WTC11 (cell line): ENCODE data around the gene PCGF3. TPM values are rescaled to one million over a fixed set of nuclear protein-coding genes. Genes with fewer than 3 reads are reported as not detected.

Experiments
- ATAC-seq: fragments of 200-7000 bp; cut with Tn5 transposase; 2 replicates; pipeline ENCODE4 v1.10.0; 2021; ENCODE audit warnings: mild to moderate bottlenecking, moderate library complexity
- CTCF ChIA-PET: fragments of 300-600 bp; sonication (Branson Sonifier 250); formaldehyde crosslinking; loops from one replicate; lab custom pipeline; 2021; ENCODE audit warnings: antibody characterized with exemption; lab: Charles Lee
- POLR2A ChIA-PET: fragments of 350-600 bp; sonication (Branson Sonifier 250); formaldehyde crosslinking; loops from one replicate; lab custom pipeline; 2021; ENCODE audit warnings: antibody characterized with exemption; lab: Charles Lee
- DNase-seq: peaks from one replicate; pipeline ENCODE4 v3.0.0; 2021; ENCODE audit warnings: low spot score
- H3K27ac Mint-ChIP-seq: 2 replicates; pipeline ENCODE4 v1.8.0; 2021; ENCODE audit warnings: mixed read lengths
- H3K27me3 Mint-ChIP-seq: 2 replicates; pipeline ENCODE4 v1.8.0; 2021; ENCODE audit warnings: low read depth, mild to moderate bottlenecking, moderate library complexity, mixed read lengths
- H3K36me3 Mint-ChIP-seq: 2 replicates; pipeline ENCODE4 v1.8.0; 2021; ENCODE audit warnings: mixed read lengths
- H3K4me1 Mint-ChIP-seq: 2 replicates; pipeline ENCODE4 v1.8.0; 2022; ENCODE audit warnings: mixed read lengths
- H3K4me3 Mint-ChIP-seq: 2 replicates; pipeline ENCODE4 v1.8.0; 2021; ENCODE audit warnings: mild to moderate bottlenecking, moderate library complexity, mixed read lengths
- H3K9me3 Mint-ChIP-seq: 2 replicates; pipeline ENCODE4 v1.8.0; 2021; ENCODE audit warnings: mixed read lengths
- ATF1 ChIP-seq: sonication (generic); formaldehyde crosslinking; IDR thresholded peaks from 2 replicates; pipeline ENCODE4 v1.8.1; 2023; ENCODE audit warnings: mild to moderate bottlenecking, moderate library complexity, missing genetic modification reagents
- ATF6 ChIP-seq: sonication (generic); formaldehyde crosslinking; IDR thresholded peaks from 2 replicates; pipeline ENCODE4 v1.8.1; 2023; ENCODE audit warnings: mild to moderate bottlenecking, missing genetic modification reagents
- CREM ChIP-seq: sonication (generic); formaldehyde crosslinking; IDR thresholded peaks from 2 replicates; pipeline ENCODE4 v1.8.1; 2022; ENCODE audit warnings: mild to moderate bottlenecking, missing genetic modification reagents, moderate library complexity
- FOXJ3 ChIP-seq: sonication (generic); formaldehyde crosslinking; IDR thresholded peaks from 2 replicates; pipeline ENCODE4 v1.9.0; 2021; ENCODE audit warnings: missing genetic modification reagents, mild to moderate bottlenecking, borderline replicate concordance
- FOXK1 ChIP-seq: sonication (generic); formaldehyde crosslinking; IDR thresholded peaks from 2 replicates; pipeline ENCODE4 v1.8.0; 2022; ENCODE audit warnings: mild to moderate bottlenecking, moderate library complexity, missing genetic modification reagents
- JUN ChIP-seq: sonication (generic); formaldehyde crosslinking; IDR thresholded peaks from 2 replicates; pipeline ENCODE4 v1.8.0; 2023; ENCODE audit warnings: mild to moderate bottlenecking, missing genetic modification reagents
- MLX ChIP-seq: sonication (generic); formaldehyde crosslinking; IDR thresholded peaks from 2 replicates; pipeline ENCODE4 v1.8.1; 2023; ENCODE audit warnings: mild to moderate bottlenecking, missing genetic modification reagents, moderate library complexity
- NFATC4 ChIP-seq: fragments of 250-450 bp; sonication (Bioruptor Pico); IDR thresholded peaks from 2 replicates; pipeline ENCODE4 v1.9.0; 2021; ENCODE audit warnings: mild to moderate bottlenecking
- NR1H2 ChIP-seq: sonication (generic); formaldehyde crosslinking; IDR thresholded peaks from 2 replicates; pipeline ENCODE4 v1.9.0; 2021; ENCODE audit warnings: mild to moderate bottlenecking, moderate library complexity, missing genetic modification reagents
- RORB ChIP-seq: fragments of 250-450 bp; sonication (Bioruptor Pico); IDR thresholded peaks from 2 replicates; pipeline ENCODE4 v1.9.0; 2021; ENCODE audit warnings: mild to moderate bottlenecking
- USF2 ChIP-seq: sonication (generic); formaldehyde crosslinking; IDR thresholded peaks from 2 replicates; pipeline ENCODE4 v1.8.1; 2023; ENCODE audit warnings: mild to moderate bottlenecking, missing genetic modification reagents, moderate library complexity
- ZNF219 ChIP-seq: sonication (generic); formaldehyde crosslinking; IDR thresholded peaks from 2 replicates; pipeline ENCODE4 v1.8.0; 2023; ENCODE audit warnings: missing genetic modification reagents, mild to moderate bottlenecking, borderline replicate concordance
- ZNF281 ChIP-seq: sonication (generic); formaldehyde crosslinking; IDR thresholded peaks from 2 replicates; pipeline ENCODE4 v1.8.0; 2023; ENCODE audit warnings: mild to moderate bottlenecking, missing genetic modification reagents
- ZNF671 ChIP-seq: fragments of 250-450 bp; sonication (Bioruptor Pico); IDR thresholded peaks from 2 replicates; pipeline ENCODE4 v1.8.0; 2021; ENCODE audit warnings: mild to moderate bottlenecking
- total RNA-seq: library from RNA; stranded (reverse); gene quantifications from 3 replicates; pipeline ENCODE4 v1.2.3, GENCODE V29; 2021
- TF ChIP-seq, protein P1 (sequence below): sonication (generic); formaldehyde crosslinking; IDR thresholded peaks from 2 replicates; pipeline ENCODE4 v1.8.0; 2023; ENCODE audit warnings: missing genetic modification reagents
- TF ChIP-seq, protein P2 (sequence below): sonication (generic); formaldehyde crosslinking; IDR thresholded peaks from 2 replicates; pipeline ENCODE4 v1.8.1; 2023; ENCODE audit warnings: mild to moderate bottlenecking, missing genetic modification reagents, borderline replicate concordance

Gene PCGF3
- total RNA-seq, 1 experiment from 2014 or later = 65.7 TPM

GRCh38 chr4:665751-666435 is 39.7 kb upstream of the PCGF3 start:
- TF ChIP-seq ZNF671 (CRISPR knock-in tag) (no peak), ATF6 (no peak), RORB (CRISPR knock-in tag) (no peak)
- Mint-ChIP-seq H3K4me3 (no peak overlapping the region), H3K27ac (no peak overlapping the region), H3K36me3 (peaks cover 4% of the 10 kb centered on the region), H3K27me3 (no peaks in the 10 kb centered on the region; the same call in 1 of the 2 replicates), H3K9me3 (no peaks in the 10 kb centered on the region), H3K4me1 (peaks cover 3% of the 10 kb centered on the region)
- ATAC-seq (no peak), DNase-seq (no peak)
- ChIA-PET CTCF (interaction anchor here (1.5 kb wide), 1 partner anchor 63 kb away, joined by 6 read pairs; no protein-coding TSS in a partner anchor), POLR2A (no interaction called here)

DNA sequence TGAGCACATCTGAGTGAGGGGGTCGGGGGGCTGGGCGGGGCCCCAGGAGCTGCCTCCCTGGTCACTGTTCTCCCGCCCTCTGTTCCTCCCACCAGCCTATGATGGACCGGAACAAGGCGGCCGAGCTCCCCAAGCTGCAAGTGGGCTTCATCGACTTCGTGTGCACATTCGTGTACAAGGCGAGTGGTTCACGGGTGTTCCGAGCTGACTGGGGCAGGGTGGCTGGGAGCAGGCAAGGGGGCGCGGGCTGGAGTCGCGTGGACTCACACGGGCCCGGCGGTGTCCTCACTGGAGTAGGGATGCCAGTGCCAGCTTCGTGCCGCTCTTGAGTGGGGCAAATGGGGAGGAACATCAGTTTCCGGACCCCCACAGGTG is 39.2 kb upstream of the PCGF3 start:
- no peak overlapping the region for H3K27ac Mint-ChIP-seq

GRCh38 chr4:666822-667544 is 38.6 kb upstream of the PCGF3 start:
- ChIA-PET POLR2A (interaction anchor here (1.1 kb wide), 1 partner anchor 14 kb away, joined by 4 read pairs; no protein-coding TSS in a partner anchor), CTCF (interaction anchor here (1.5 kb wide), 1 partner anchor 64 kb away, joined by 6 read pairs; no protein-coding TSS in a partner anchor)
- H3K27ac Mint-ChIP-seq = no peak overlapping the region
- H3K4me1 Mint-ChIP-seq = peaks cover 3% of the 10 kb centered on the region
- no peak for DNase-seq
- H3K4me3 Mint-ChIP-seq = no peak overlapping the region
- no peak for TF ChIP-seq NFATC4
- no peak for TF ChIP-seq USF2
- TF ChIP-seq MLX (CRISPR knock-in tag) = no peak
- no peak for TF ChIP-seq JUN (CRISPR knock-in tag)
- TF ChIP-seq CREM (CRISPR knock-in tag) = no peak
- peaks cover 13% of the 10 kb centered on the region for H3K36me3 Mint-ChIP-seq
- no peaks in the 10 kb centered on the region for H3K9me3 Mint-ChIP-seq
- ATAC-seq = no peak
- H3K27me3 Mint-ChIP-seq = no peaks in the 10 kb centered on the region; the same call in 1 of the 2 replicates

More for the DNA sequence above, 39.2 kb upstream of the PCGF3 start:
- CTCF ChIA-PET = interaction anchor here (1.5 kb wide), 1 partner anchor 64 kb away, joined by 6 read pairs; no protein-coding TSS in a partner anchor
- DNase-seq = no peak
- TF ChIP-seq JUN (CRISPR knock-in tag) = no peak
- no peak for TF ChIP-seq ATF1 (CRISPR knock-in tag)
- TF ChIP-seq FOXK1 = no peak
- TF ChIP-seq NR1H2 (CRISPR knock-in tag) = no peak
- TF ChIP-seq, all 79 proteins: peak for 0
- Mint-ChIP-seq H3K27me3 (no peaks in the 10 kb centered on the region; the same call in 1 of the 2 replicates), H3K36me3 (peaks cover 9% of the 10 kb centered on the region), H3K4me3 (no peak overlapping the region), H3K4me1 (peaks cover 3% of the 10 kb centered on the region), H3K9me3 (no peaks in the 10 kb centered on the region)
- ATAC-seq = no peak
- POLR2A ChIA-PET = no interaction called here

- Mint-ChIP-seq H3K4me1 (peaks cover 3% of the 10 kb centered on the region), H3K27me3 (no peaks in the 10 kb centered on the region; the same call in 1 of the 2 replicates), H3K9me3 (no peaks in the 10 kb centered on the region), H3K36me3 (peaks cover 17% of the 10 kb centered on the region), H3K27ac (no peak overlapping the region), H3K4me3 (no peak overlapping the region)
- ChIA-PET POLR2A (interaction anchor here (1.1 kb wide), 1 partner anchor 13 kb away, joined by 4 read pairs; no protein-coding TSS in a partner anchor), CTCF (interaction anchor here (0.6 kb wide), 1 partner anchor 51 kb away, joined by 3 read pairs; no protein-coding TSS in a partner anchor)
- DNase-seq = no peak
- ATAC-seq = no peak
- TF ChIP-seq, protein P1, sequence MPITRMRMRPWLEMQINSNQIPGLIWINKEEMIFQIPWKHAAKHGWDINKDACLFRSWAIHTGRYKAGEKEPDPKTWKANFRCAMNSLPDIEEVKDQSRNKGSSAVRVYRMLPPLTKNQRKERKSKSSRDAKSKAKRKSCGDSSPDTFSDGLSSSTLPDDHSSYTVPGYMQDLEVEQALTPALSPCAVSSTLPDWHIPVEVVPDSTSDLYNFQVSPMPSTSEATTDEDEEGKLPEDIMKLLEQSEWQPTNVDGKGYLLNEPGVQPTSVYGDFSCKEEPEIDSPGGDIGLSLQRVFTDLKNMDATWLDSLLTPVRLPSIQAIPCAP (CRISPR knock-in tag) = no peak
- TF ChIP-seq FOXJ3 (CRISPR knock-in tag) = no peak
- TF ChIP-seq ZNF219 (CRISPR knock-in tag) = no peak
- TF ChIP-seq, protein P2, sequence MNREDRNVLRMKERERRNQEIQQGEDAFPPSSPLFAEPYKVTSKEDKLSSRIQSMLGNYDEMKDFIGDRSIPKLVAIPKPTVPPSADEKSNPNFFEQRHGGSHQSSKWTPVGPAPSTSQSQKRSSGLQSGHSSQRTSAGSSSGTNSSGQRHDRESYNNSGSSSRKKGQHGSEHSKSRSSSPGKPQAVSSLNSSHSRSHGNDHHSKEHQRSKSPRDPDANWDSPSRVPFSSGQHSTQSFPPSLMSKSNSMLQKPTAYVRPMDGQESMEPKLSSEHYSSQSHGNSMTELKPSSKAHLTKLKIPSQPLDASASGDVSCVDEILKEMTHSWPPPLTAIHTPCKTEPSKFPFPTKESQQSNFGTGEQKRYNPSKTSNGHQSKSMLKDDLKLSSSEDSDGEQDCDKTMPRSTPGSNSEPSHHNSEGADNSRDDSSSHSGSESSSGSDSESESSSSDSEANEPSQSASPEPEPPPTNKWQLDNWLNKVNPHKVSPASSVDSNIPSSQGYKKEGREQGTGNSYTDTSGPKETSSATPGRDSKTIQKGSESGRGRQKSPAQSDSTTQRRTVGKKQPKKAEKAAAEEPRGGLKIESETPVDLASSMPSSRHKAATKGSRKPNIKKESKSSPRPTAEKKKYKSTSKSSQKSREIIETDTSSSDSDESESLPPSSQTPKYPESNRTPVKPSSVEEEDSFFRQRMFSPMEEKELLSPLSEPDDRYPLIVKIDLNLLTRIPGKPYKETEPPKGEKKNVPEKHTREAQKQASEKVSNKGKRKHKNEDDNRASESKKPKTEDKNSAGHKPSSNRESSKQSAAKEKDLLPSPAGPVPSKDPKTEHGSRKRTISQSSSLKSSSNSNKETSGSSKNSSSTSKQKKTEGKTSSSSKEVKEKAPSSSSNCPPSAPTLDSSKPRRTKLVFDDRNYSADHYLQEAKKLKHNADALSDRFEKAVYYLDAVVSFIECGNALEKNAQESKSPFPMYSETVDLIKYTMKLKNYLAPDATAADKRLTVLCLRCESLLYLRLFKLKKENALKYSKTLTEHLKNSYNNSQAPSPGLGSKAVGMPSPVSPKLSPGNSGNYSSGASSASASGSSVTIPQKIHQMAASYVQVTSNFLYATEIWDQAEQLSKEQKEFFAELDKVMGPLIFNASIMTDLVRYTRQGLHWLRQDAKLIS (CRISPR knock-in tag) = no peak
- no peak for TF ChIP-seq ZNF281 (CRISPR knock-in tag)
These were observed 38.1 kb upstream of the PCGF3 start for GRCh38 chr4:667545-667925.
